WTC11 (cell line): ENCODE data around the gene MBNL1.

ENCODE experiments used
- ZNF138 ChIP-seq: sonication (generic); formaldehyde crosslinking; conservative IDR thresholded peaks from 2 replicates; pipeline ENCODE4 v1.8.1; 2022; ENCODE audit warnings: mild to moderate bottlenecking, moderate library complexity, missing genetic modification reagents
- TF ChIP-seq, protein P1 (sequence below): fragments of 200-600 bp; IDR thresholded peaks from 2 replicates; pipeline ENCODE4 v1.8.0; 2022; ENCODE audit warnings: antibody characterized with exemption
- TF ChIP-seq, protein P2 (sequence below): sonication (generic); formaldehyde crosslinking; IDR thresholded peaks from 2 replicates; pipeline ENCODE4 v1.8.1; 2023; ENCODE audit warnings: mild to moderate bottlenecking, missing genetic modification reagents

DNA sequence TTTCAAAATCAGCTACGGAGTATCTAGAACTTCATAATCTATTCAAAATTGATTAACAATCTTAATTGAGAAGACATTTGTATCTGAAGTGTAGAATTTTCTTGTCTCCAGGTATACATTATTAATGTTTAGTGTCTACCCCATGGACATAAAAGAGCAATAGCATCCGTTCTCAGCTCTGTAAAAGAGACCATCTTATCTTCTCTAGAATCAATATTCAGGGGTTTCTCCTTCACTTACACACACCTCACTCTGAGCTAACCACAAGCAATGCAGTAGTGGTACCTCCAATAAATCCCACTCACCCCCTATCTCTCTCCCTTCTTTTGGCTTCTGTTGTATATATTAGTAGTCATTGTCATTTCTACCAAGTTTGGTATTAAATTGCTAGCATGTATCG lies 16.2 kb downstream of the MBNL1 start:
- TF ChIP-seq ZNF138 (CRISPR knock-in tag): no peak
- TF ChIP-seq, protein P1, sequence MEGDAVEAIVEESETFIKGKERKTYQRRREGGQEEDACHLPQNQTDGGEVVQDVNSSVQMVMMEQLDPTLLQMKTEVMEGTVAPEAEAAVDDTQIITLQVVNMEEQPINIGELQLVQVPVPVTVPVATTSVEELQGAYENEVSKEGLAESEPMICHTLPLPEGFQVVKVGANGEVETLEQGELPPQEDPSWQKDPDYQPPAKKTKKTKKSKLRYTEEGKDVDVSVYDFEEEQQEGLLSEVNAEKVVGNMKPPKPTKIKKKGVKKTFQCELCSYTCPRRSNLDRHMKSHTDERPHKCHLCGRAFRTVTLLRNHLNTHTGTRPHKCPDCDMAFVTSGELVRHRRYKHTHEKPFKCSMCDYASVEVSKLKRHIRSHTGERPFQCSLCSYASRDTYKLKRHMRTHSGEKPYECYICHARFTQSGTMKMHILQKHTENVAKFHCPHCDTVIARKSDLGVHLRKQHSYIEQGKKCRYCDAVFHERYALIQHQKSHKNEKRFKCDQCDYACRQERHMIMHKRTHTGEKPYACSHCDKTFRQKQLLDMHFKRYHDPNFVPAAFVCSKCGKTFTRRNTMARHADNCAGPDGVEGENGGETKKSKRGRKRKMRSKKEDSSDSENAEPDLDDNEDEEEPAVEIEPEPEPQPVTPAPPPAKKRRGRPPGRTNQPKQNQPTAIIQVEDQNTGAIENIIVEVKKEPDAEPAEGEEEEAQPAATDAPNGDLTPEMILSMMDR: no peak
- TF ChIP-seq, protein P2, sequence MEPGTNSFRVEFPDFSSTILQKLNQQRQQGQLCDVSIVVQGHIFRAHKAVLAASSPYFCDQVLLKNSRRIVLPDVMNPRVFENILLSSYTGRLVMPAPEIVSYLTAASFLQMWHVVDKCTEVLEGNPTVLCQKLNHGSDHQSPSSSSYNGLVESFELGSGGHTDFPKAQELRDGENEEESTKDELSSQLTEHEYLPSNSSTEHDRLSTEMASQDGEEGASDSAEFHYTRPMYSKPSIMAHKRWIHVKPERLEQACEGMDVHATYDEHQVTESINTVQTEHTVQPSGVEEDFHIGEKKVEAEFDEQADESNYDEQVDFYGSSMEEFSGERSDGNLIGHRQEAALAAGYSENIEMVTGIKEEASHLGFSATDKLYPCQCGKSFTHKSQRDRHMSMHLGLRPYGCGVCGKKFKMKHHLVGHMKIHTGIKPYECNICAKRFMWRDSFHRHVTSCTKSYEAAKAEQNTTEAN (CRISPR knock-in tag): no peak
